Right ventricle myocardium superior (tissue), 1 donor: Measurements from ENCODE around the gene ARPIN. TPM values are rescaled to one million over a fixed set of nuclear protein-coding genes. Genes with fewer than 3 reads are reported as not detected.
"Not testable (repeated sequence)": the region's sequence is repeated elsewhere in the genome, so short reads cannot be mapped to it uniquely, and the experiment has no call there.

ENCODE experiments used
- ATAC-seq: fragments of 200-7000 bp; cut with Tn5 transposase; one replicate; pipeline ENCODE4 v1.9.1; 2020; ENCODE audit warnings: mild to moderate bottlenecking; ENCODE audit not compliant: poor library complexity
- DNase-seq: peaks from one replicate; pipeline ENCODE4 v3.0.0-alpha.2; 2020
- intact Hi-C: fragments of 100-400 bp; cut with DNase I; formaldehyde crosslinking; loops from one replicate; pipeline ENCODE4 v1.11.2; 2022
- total RNA-seq: library from RNA; stranded (reverse); fragmentation: NEBNext Ultra II Directional; extraction: Animal tissue kit (Norgen Biotek cat#: 25700); gene quantifications from one replicate; pipeline ENCODE4 v1.2.1, GENCODE V29; 2021
- donor health status: DM: no; HTN: yes; CAD: no; lungs with severe emphysema.

Gene ARPIN
- total RNA-seq, 1 donor from 2014 or later: 10.6 TPM

- no peak for ATAC-seq
- no peak for DNase-seq
- intact Hi-C loops: no loop called here
These were observed 24.4 kb downstream of the ARPIN start for GRCh38 chr15:89888214-89888804.

GRCh38 chr15:89885611-89886010, 27.1 kb downstream of the ARPIN start:
- ATAC-seq: no peak
- DNase-seq: no peak
- intact Hi-C loops: no loop called here

DNA sequence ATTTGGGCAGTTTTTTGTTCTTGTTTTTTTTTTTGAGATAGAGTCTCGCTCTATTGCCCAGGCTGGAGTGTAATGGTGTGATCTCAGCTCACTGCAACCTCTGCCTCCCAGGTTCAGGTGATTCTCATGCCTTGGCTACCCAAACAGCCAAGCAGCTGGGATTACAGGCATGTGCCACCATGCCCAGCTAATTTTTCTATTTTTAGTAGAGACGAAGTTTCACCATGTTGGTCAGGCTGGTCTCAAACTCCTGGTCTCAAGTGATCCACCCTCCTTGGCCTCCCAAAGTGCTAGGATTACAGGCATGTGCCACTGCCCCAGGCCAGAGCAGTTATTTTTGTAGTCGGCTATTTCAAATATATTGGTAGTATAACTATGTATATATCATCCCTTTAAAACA, 27.6 kb downstream of the ARPIN start:
- intact Hi-C loops, ATAC-seq, DNase-seq: not testable (repeated sequence)

- intact Hi-C loops: no loop called here
- DNase-seq (no peak), ATAC-seq (no peak)
These were observed 29.2 kb downstream of the ARPIN start for GRCh38 chr15:89883518-89883917.

DNA sequence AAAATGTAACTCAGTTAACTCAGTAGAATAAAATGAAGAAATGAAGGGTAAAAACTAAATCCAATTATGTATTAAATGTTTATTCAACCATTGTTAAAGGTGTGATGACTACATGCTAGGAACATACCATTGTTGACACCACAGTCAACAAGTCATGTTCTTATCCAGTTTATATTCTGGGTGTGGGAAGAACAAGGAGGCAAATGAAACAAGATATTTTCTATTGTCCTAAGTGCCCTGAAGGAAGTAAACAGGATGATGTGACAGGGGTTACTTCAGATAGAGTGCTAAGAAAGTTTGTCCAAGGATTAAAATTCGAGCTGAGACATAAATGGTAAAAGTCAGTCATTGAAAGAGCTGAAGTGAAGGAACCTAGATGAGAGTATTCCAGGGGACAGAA, 32.0 kb downstream of the ARPIN start:
- DNase-seq (no peak), ATAC-seq (no peak)
- intact Hi-C loops: no loop called here

DNA sequence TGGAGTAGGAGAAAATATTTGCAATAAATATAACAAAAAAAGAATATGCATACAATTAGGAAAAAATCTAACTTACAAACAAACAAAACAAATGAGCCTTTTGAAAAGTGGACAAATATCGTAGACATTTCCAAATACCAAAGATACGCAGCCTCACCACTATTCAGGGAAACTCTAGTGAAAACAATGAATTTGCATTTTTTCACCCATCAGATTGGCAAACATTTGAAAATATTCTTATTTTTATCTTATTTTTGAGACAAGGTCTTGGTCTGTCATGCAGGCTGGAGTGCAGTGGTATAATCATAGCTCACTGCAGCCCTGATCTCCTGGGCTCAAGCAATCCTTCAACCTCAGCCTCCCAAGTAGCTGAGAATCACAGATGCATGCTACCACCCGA, 34.4 kb downstream of the ARPIN start:
- ATAC-seq: no peak

GRCh38 chr15:89877083-89877425, 35.7 kb downstream of the ARPIN start:
- intact Hi-C loops: loop anchor here (5.0 kb wide), 1 partner anchor 115 kb away; no protein-coding TSS in a partner anchor

More for the DNA sequence above, 34.4 kb downstream of the ARPIN start:
- DNase-seq: no peak
- intact Hi-C loops: loop anchor here (5.0 kb wide), 1 partner anchor 116 kb away; no protein-coding TSS in a partner anchor

DNA sequence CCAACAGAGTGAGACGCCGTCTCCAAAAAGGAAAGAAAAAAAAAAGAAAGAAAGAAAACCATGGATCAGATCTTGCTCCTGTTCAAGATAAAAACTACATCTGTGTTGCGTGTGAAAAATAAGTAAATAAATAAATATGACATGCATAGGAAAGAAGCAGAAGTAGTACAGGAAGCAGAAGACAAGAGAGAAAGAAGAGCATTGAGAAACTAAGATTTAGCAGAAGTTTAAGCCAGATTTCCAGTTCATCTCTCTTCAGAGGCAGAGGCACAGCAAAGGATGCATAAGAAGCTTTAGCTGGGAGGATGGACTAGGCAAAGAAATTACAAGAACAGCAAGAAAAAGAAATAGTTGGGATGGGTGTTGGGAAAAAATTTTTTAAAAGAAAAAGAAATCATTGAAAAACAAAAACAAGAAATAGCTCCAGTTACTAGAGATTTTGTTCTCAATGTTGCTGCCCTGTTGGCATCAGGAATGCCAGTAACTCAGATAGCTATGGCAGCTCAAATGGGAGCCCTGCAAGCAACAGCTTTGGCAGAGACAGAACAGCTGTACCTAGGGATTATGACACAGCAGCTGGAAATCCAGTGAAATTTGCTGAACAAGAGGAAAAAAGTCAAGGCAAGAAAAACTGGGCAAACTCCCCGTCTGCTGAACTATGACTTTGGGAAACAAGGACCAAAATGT, 36.2 kb downstream of the ARPIN start:
- no peak for ATAC-seq
- intact Hi-C loops: loop anchor here (5.0 kb wide), 1 partner anchor 114 kb away; no protein-coding TSS in a partner anchor

More at GRCh38 chr15:89877083-89877425, 35.7 kb downstream of the ARPIN start:
- DNase-seq (no peak), ATAC-seq (no peak)

GRCh38 chr15:89875741-89876140, 37.0 kb downstream of the ARPIN start:
- intact Hi-C loops: loop anchor here (5.0 kb wide), 1 partner anchor 113 kb away; no protein-coding TSS in a partner anchor
- ATAC-seq (no peak), DNase-seq (no peak)

More for the DNA sequence above, 36.2 kb downstream of the ARPIN start:
- no peak for DNase-seq

- intact Hi-C loops: loop anchor here (5.0 kb wide), 2 partner anchors 113 to 128 kb away; no protein-coding TSS in a partner anchor
- peak; percentile 91 for DNase-seq
- ATAC-seq: peak; percentile 97
These were observed 37.7 kb downstream of the ARPIN start for GRCh38 chr15:89874926-89875564.

DNA sequence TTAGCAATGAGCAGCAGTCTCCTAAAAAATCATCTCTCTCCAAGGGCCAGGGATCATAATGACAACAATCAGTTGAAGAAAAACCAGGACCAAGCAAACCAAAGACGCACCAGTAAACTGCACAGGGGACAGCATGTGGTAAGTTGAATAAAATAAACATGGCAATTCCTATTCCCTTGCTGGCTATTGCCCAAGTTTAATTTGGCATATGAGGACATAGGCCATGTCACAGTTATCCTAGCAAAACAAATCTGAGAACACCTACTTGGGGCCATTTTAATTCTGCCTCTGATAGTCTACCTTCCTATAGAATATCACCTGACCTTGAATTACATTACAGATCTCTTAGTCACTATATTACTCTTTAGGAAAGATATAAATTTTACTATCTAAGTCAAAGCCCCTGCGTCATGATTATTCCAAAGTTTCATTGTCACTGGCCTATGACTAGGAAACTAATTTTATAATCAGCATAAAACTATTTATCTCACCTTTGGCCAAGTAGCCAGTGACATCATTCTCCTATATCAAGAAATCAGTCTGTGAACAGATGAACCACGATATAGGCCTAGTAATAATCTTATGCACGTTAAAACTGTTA, 42.0 kb downstream of the ARPIN start:
- ATAC-seq: no peak
- intact Hi-C loops: loop anchor here (5.0 kb wide), 1 partner anchor 123 kb away; no protein-coding TSS in a partner anchor

GRCh38 chr15:89870006-89870405, 42.7 kb downstream of the ARPIN start:
- intact Hi-C loops: loop anchor here (5.0 kb wide), 1 partner anchor 123 kb away; no protein-coding TSS in a partner anchor
- ATAC-seq: no peak

More for the DNA sequence above, 42.0 kb downstream of the ARPIN start:
- no peak for DNase-seq

DNA sequence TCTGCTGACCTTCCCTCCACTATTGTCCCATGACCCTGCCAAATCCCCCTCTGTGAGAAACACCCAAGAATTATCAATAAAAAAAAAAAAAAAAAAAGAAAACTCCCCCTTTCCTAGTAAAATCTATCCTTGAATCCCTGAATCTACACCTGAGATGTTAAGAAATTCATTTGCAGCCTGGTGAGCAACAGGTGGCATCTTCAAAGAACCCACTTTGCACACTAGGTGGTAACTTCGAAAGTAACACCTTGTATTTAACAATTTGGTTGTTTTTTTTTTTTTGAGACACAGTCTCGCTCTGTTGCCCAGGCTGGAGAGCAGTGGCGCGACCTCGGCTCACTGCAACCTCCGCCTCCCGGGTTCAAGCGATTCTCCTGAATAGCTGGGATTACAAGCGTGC, 43.3 kb downstream of the ARPIN start:
- ATAC-seq, intact Hi-C loops, DNase-seq: not testable (repeated sequence)

More at GRCh38 chr15:89870006-89870405, 42.7 kb downstream of the ARPIN start:
- DNase-seq: no peak

GRCh38 chr15:89864958-89865739, 47.6 kb downstream of the ARPIN start:
- intact Hi-C loops: no loop called here
- ATAC-seq (no peak), DNase-seq (no peak)

DNA sequence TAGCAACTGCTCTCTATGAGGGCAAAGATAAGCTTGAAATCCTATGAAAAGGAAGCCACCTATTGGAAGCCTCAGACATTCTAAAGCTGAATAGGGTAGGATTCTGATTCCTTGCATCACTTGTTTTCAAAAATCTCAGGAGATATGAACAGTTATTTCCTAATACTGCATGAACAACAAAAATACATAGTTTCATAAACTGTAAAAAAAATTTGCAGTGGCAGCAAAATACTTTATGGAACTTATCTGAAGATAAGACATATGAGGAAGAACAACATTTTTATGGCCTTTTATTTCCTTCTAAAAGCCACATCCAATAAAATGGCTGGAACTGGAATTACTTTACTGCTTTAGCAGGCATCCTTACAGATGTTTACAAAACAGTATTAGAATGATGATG, 48.8 kb downstream of the ARPIN start:
- DNase-seq (no peak), ATAC-seq (no peak)
- intact Hi-C loops: no loop called here

DNA sequence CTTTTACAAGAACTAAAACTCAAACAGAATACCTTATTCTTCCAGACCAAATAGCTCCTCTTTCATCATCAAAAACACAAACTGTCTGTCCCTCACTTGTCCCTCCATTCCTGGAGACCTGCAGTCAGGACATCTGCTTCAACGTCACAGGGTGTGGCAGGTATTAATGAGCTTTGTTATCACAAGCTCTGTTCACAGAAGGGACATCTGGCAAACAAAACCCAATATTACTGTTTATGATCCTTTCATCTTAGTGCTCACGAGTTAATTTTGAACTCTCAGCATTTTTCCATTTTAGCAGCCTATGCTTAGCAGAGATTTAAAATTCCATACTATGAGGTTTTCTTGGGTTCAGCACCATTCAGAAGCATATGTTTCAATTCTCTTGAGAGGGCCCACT, 51.9 kb downstream of the ARPIN start:
- ATAC-seq (no peak), DNase-seq (no peak)
- intact Hi-C loops: no loop called here

DNA sequence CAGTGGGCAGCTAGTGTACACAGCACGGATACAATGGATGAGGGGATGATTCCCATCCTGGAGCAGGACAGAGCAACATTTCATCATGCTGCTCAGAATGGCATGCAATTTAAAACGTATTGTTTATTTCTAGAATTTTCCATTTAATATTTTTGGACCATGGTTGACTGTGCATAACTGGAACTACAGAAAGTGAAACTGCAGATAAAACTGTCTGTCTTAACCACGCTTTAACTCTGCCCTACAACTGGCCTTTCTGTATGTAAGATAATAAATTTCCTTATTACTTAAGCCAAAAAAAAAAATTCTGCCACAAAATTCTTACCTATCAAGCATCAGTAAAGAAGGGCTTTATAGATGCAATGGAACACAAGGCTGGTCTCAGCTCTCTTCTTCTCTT, 52.3 kb downstream of the ARPIN start:
- intact Hi-C loops: no loop called here
- ATAC-seq (no peak), DNase-seq (no peak)

DNA sequence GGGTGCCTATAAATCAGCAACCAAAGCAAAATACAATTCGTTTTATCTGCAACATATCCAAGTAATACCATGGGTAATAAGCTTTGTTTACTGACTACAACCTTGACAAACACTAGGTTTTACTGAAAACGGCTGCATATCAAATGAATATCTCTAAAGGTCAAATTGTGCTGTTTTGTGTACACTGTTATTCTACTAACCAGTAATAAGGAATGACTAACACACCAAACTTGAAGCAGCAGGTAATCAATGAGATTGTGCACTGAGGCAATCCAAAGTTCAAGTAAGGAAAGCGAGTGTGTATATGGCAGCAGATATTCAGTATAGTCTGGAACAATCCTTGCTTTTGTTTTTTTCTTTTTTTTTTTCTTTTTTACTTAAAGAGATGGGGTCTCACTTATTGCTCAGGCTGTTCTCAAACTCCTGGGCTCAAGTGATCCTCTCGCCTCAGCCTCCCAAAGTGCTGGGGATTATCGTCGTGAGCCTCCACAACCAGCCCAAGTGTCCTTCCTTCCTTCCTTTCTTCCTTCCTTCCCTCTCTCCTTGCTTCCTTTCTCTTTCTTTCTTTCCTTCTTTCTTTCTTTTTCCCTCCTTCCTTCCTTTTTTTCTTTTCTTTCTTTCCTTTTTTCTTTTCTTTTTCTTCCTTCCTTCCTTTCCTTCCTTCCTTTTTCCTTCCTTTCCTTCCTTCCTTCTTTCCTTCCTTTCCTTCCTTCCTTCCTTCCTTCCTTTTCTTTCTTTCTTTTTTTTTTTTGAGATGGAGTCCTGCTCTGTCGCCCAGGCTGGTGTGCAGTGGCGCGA, 53.9 kb downstream of the ARPIN start:
- DNase-seq: no peak

More for the DNA sequence above, 53.9 kb downstream of the ARPIN start:
- intact Hi-C loops: no loop called here
- ATAC-seq: no peak
